ENCODE measurements around the gene PHLDB1.

PHLDB1 gene

GRCh38 chr11:118689852-118690552 lies 82.6 kb downstream of the PHLDB1 start:
- DNase-seq, result peak; percentile 86 to 89

DNA sequence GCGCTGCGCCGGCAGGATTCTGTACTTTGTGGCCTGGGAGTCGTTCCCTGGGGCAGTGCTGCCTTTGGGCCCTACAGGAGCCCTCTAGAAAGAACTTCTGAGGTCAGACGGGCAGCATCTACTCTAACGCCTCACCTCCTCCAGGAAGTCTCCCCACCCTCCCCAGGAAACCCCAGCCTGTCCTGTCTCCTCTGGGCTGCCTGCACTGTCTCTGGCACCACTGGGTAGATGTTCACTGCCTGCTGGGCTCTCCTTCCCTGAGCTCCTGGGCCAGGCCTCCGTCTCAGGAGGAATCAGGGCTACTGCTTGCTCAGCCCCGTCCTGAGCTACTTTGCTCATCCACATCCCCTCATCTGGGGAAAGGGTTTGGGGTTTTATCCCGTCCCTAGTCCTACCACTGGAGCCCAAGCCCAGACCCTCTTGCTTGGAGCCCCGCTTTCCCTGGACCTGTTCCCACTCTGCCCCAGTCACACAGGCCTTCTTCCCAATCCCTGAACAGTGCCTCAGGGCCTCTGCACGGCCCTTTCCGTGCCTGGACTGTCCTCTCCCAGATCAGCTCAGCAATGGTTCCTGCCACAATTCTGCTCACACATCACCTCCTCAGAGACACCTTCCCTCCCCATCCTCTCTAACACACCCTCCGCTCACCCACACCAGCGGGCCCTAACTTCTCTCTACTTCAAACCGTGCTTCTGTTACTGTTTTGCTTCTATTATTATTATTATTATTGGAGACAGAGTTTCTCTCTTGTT lies 83.3 kb downstream of the PHLDB1 start:
- DNase-seq, result no peak

GRCh38 chr11:118691926-118692830 lies 84.8 kb downstream of the PHLDB1 start:
- peak; percentile 63 to 72 for DNase-seq

- DNase-seq, result no peak
Observed at GRCh38 chr11:118694185-118694584, 86.8 kb downstream of the PHLDB1 start.

DNA sequence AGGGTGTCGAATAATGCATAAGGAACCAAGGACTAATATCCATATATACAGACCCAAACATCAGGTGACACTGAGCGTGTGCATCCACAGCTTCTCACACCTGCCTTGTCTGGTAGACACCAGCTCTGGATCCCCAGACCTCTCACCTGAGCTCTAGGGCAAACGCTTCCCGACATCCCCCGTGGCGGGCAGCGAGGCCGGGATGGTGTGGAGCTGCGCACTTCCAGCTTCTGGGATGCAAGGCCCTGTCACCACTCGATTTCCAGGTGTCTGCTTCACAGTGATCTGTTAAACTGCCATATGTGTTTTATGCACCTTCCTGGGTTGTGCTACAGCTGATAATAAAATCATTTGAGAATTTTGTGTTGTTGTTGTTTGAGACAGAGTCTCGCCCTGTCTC lies 87.4 kb downstream of the PHLDB1 start:
- no peak for DNase-seq

GRCh38 chr11:118696673-118697226 lies 89.3 kb downstream of the PHLDB1 start:
- no peak for DNase-seq

DNA sequence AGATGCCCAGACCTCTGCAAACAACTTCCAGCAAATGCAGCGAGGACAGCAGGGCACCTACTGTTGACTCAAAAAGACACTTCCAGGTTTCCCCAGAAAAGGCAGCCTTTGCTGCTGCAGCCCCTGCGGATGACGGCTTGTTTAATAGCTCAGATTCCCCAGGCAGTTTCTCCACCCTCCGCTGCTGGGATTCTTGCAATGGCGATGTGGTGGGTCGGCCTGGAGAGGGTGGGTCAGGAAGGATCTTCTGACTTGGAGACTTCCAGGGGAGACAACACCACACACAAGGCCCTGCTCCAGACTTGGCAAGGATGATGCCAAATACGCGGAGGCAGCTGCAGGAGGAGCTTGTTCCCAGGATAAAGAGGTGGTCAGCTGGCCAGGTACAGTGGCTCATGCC lies 89.9 kb downstream of the PHLDB1 start:
- no peak for DNase-seq

GRCh38 chr11:118699506-118700220 lies 92.2 kb downstream of the PHLDB1 start:
- DNase-seq, result no peak

- DNase-seq, result no peak
Observed at GRCh38 chr11:118703563-118704106, 96.2 kb downstream of the PHLDB1 start.

DNA sequence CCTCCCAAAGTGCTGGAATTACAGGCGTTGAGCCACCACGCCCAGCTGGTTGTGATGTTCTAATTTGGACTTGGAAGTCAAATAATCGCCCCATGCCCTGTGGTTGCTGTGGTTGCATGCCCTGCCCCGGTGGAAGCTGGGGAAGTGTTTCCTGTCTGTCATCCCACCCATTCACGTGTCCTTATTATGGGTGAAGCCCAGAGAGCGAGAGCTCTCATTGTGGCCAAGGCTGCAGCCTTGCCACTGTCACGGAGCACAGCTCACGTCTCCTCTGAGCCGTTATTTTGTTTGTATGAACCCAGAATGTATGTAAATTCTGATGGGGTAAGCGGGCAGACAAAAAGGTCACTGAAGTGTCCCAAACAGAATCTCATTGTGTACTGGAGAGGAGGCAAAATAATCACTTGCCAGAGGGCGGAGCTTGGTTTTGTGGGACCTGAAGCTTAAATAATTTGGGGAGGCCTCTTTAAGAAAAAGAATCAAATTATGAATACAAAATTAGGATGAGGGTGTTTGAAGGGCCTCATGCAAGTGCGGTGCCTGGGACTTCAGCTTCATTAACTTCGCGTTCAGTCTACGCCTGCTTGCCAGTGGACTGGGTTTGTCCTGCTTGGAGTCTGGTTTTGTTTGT lies 97.8 kb downstream of the PHLDB1 start:
- peak in 1 of 2 experiments; percentile 46 for DNase-seq

DNA sequence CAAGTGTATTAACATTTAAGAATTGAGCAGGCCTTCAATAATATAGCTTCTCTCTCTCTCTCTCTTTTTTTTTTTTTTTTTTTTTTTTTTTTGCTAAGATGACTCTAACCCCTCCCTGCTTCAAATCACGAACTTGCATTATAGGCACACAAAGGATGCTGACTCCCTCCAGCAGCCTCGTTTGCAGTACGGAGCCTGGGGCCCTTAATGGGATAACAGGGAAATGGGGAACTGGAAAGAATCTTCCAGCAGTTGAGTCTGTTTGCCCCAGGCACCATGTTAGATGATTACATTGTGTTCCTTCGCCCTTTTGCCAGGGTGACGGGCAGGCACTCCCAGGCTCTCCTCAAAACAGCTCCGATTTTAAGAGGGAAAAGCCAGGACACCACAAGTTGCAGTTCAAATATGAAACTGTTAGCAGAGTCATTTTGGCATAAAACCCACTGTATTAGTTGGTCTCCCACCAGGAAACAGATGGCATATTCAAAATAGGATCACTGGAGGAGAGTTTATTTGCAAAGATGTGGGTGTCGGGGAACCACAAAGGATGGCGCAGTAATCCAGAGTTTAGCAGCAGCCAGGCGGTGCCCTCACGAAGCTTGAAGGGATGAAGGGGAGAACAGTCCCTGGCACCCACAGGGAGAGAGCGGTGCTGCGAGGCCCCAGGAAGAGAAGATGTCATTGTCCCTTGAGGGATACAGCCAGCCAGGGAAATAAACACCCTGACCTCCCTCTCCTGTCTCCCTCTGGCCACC lies 98.6 kb downstream of the PHLDB1 start:
- no peak for DNase-seq

GRCh38 chr11:118706546-118706825 lies 99.1 kb downstream of the PHLDB1 start:
- no peak for DNase-seq
